A549 (cell line): ENCODE results near the gene PAGE4. TPM values are rescaled to one million over a fixed set of nuclear protein-coding genes. Genes with fewer than 3 reads are reported as not detected.

ENCODE experiments used
- ATAC-seq, 2 experiments: fragments of 200-7000 bp in 1 of 2; fragments of >200 bp in 1 of 2; cut with Nextera tagmentation in 1 of 2; cut with Tn5 transposase in 1 of 2; 3 replicates each; pipeline versions ENCODE4 v1.8.0 to v1.9.1; 2018 to 2020; ENCODE audit warnings: mild to moderate bottlenecking in 1 of 2, moderate library complexity in 1 of 2
- CTCF ChIA-PET: fragments of 300-600 bp; sonication (Branson Sonifier 250); formaldehyde crosslinking; extraction: SDS; loops from one replicate; lab custom pipeline; 2021; ENCODE audit warnings: antibody characterized with exemption, inconsistent platforms; lab: Yijun Ruan, JAX
- POLR2A ChIA-PET: fragments of 350-600 bp; formaldehyde crosslinking; extraction: SDS; loops from one replicate; lab custom pipeline; 2021; ENCODE audit warnings: antibody characterized with exemption, inconsistent platforms; lab: Yijun Ruan, JAX
- DNase-seq, 2 experiments: peaks; one replicate each; pipeline versions ENCODE4 v3.0.0 to v3.0.0-alpha.2; 2011 to 2016; ENCODE audit warnings: low read depth in 1 of 2, low spot score in 1 of 2
- FAIRE-seq: peaks from 2 replicates; lab custom pipeline; 2011; peaks lifted over from hg19 to GRCh38; lab: Jason Lieb, UNC
- H3K27ac ChIP-seq, 2 experiments: fragments of >200 bp; sonication (Bioruptor Twin); formaldehyde crosslinking; 3 replicates each; pipeline ENCODE4 v1.5.1; 2016 to 2017
- H3K4me1 ChIP-seq: fragments of >200 bp; sonication (Bioruptor Twin); formaldehyde crosslinking; 3 replicates; pipeline ENCODE4 v1.6.1; 2016
- H3K4me2 ChIP-seq: fragments of >200 bp; sonication (Bioruptor Twin); formaldehyde crosslinking; 3 replicates; pipeline ENCODE4 v1.6.1; 2016
- H3K4me3 ChIP-seq: fragments of >200 bp; sonication (Bioruptor Twin); formaldehyde crosslinking; 3 replicates; pipeline ENCODE4 v1.5.1; 2016
- H3K9me3 ChIP-seq: fragments of >200 bp; sonication (Bioruptor Twin); formaldehyde crosslinking; 3 replicates; pipeline ENCODE4 v1.6.1; 2016
- ATOH8 ChIP-seq: fragments of 250-450 bp; sonication (Bioruptor Pico); IDR thresholded peaks from 2 replicates; pipeline ENCODE4 v1.5.0; 2020; ENCODE audit warnings: low read depth, mild to moderate bottlenecking, moderate library complexity
- BCL3 ChIP-seq: fragments of >200 bp; sonication (Bioruptor Twin); formaldehyde crosslinking; IDR thresholded peaks from 3 replicates; pipeline ENCODE4 v1.6.1; 2016
- CBX8 ChIP-seq: fragments of 200-600 bp; sonication (generic); IDR thresholded peaks from 2 replicates; pipeline ENCODE4 v1.6.1; 2016
- CHD4 ChIP-seq: fragments of 200-600 bp; sonication (generic); IDR thresholded peaks from 2 replicates; pipeline ENCODE4 v1.6.1; 2016; ENCODE audit warnings: antibody characterized with exemption, mild to moderate bottlenecking, borderline replicate concordance
- CTCF ChIP-seq: fragments of >200 bp; sonication (Bioruptor Twin); formaldehyde crosslinking; IDR thresholded peaks from 3 replicates; pipeline ENCODE4 v1.5.1; 2016
- EHF ChIP-seq: fragments of 250-450 bp; sonication (Bioruptor Pico); IDR thresholded peaks from 2 replicates; pipeline ENCODE4 v1.5.0; 2020; ENCODE audit warnings: mild to moderate bottlenecking
- ELK1 ChIP-seq: fragments of 150-350 bp; IDR thresholded peaks from 2 replicates; pipeline ENCODE4 v1.6.1; 2014; ENCODE audit warnings: low read depth, mild to moderate bottlenecking, low read length
- GATA3 ChIP-seq: IDR thresholded peaks from 2 replicates; pipeline ENCODE4 v1.6.1; 2012; ENCODE audit warnings: borderline replicate concordance
- HDAC2 ChIP-seq: fragments of 200-600 bp; sonication (generic); IDR thresholded peaks from 2 replicates; pipeline ENCODE4 v1.6.1; 2016
- KDM1A ChIP-seq: fragments of 200-600 bp; sonication (generic); IDR thresholded peaks from 2 replicates; pipeline ENCODE4 v1.6.1; 2016; ENCODE audit warnings: low read depth, mild to moderate bottlenecking
- MAZ ChIP-seq: fragments of 150-350 bp; IDR thresholded peaks from 2 replicates; pipeline ENCODE4 v1.6.1; 2014; ENCODE audit warnings: antibody characterized with exemption, low read depth, low read length, borderline replicate concordance
- MYC ChIP-seq: IDR thresholded peaks from 2 replicates; pipeline ENCODE4 v1.6.1; 2012; ENCODE audit warnings: mild to moderate bottlenecking, inconsistent platforms, low read length, improper control_type of control experiment, borderline replicate concordance
- PBX3 ChIP-seq: IDR thresholded peaks from 2 replicates; pipeline ENCODE4 v1.6.1; 2012
- POLR2A ChIP-seq: IDR thresholded peaks from 2 replicates; pipeline ENCODE4 v1.6.1; 2012; ENCODE audit warnings: mild to moderate bottlenecking, low read length
- RCOR1 ChIP-seq: fragments of 150-350 bp; IDR thresholded peaks from 2 replicates; pipeline ENCODE4 v1.6.1; 2014; ENCODE audit warnings: antibody characterized with exemption, low read length, low read depth
- REST ChIP-seq: fragments of 200-600 bp; sonication (generic); IDR thresholded peaks from 2 replicates; pipeline ENCODE4 v1.6.1; 2016; ENCODE audit warnings: antibody characterized with exemption, mild to moderate bottlenecking, moderate library complexity
- RNF2 ChIP-seq: fragments of 200-600 bp; sonication (generic); IDR thresholded peaks from 2 replicates; pipeline ENCODE4 v1.6.1; 2016; ENCODE audit warnings: low read depth, mild to moderate bottlenecking, antibody characterized with exemption, moderate library complexity, borderline replicate concordance
- SMC3 ChIP-seq: fragments of >200 bp; sonication (Bioruptor Twin); formaldehyde crosslinking; IDR thresholded peaks from 3 replicates; pipeline ENCODE4 v1.6.1; 2018; ENCODE audit warnings: inconsistent platforms
- ZC3H11A ChIP-seq: fragments of 450-650 bp; IDR thresholded peaks from 2 replicates; pipeline ENCODE4 v1.6.1; 2014; ENCODE audit warnings: antibody characterized with exemption, mild to moderate bottlenecking
- polyA plus RNA-seq, 4 experiments: library from polyadenylated mRNA; depleted of rRNA in 3 of 4; stranded (reverse); fragments of >200 nt; fragmentation: RNase III in 1 of 4; extraction: RNeasy Plus Mini Kit Qiagen cat#74134 plus additional on column Dnase treatment in 1 of 4; gene quantifications; 2 replicates in 3 of 4; 3 replicates in 1 of 4; pipeline ENCODE4 v1.2.3, GENCODE V29; 2011 to 2017

PAGE4 gene
- polyA plus RNA-seq, 2 of the 4 experiments (the other 2 are of a cell fraction) = not detected

- FAIRE-seq (no peak), ATAC-seq (no peak), DNase-seq (no peak)
- Histone ChIP-seq H3K9me3 (no peaks in the 10 kb centered on the region), H3K4me3 (no peak overlapping the region), H3K4me2 (no peak overlapping the region), H3K27ac (no peak overlapping the region), H3K4me1 (no peaks in the 10 kb centered on the region)
- ChIA-PET CTCF (interaction anchor here (1.6 kb wide), 1 partner anchor 9 kb away, joined by 4 read pairs; no protein-coding TSS in a partner anchor), POLR2A (no interaction called here)
- TF ChIP-seq SMC3 (no peak), POLR2A (no peak), GATA3 (no peak), REST (no peak), EHF (CRISPR knock-in tag) (no peak), MYC (no peak), CBX8 (no peak), MAZ (no peak), KDM1A (no peak), ELK1 (no peak), ZC3H11A (no peak), HDAC2 (no peak), RNF2 (no peak), CHD4 (no peak), CTCF (no peak), RCOR1 (no peak), BCL3 (no peak), ATOH8 (no peak), PBX3 (no peak)
Measured at GRCh38 chrX:49842621-49843020, 13.5 kb downstream of the PAGE4 start.
